GM21737 (cell line): Measurements from ENCODE around the gene CALD1.

Source experiments
- ATAC-seq: cut with Tn5 transposase; IDR thresholded peaks from one replicate; pipeline ENCODE4 v1.9.1; 2021; ENCODE audit warnings: mild to moderate bottlenecking, moderate library complexity; ENCODE audit not compliant: unreplicated experiment

The CALD1 gene

DNA sequence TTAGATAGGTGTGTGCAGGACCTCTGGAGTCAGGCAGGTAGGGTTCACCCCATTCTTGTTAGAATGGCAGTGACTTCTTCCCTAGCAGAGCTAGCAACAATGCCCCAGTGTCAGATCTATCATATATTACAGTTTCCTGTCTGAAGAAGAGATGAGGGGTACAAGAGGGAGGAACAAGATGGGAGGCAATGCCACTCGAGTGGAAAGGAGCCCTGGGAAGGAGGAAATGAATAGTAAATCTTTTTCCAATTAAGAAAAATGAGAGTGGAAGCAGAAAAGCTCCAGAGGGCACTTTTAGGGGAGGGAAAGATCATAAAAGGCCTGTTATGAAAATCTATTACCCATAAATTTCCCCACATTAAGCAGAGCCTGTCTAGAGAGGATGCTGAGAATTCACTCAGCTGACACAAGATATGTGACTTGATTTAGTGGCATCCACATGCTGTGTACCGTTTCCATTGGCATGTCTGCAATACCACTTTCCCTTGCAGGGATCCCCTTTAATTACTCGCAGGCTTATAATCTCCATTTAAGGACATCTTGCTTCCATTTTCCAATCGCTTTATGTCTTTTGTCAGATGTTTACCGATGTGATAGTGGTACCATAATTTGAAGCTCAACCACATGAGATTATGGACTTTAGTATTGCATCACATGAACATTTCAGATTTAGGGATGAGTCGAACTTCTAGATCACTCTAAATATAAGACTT is 136.9 kb downstream of the CALD1 start:
- no peak for ATAC-seq

DNA sequence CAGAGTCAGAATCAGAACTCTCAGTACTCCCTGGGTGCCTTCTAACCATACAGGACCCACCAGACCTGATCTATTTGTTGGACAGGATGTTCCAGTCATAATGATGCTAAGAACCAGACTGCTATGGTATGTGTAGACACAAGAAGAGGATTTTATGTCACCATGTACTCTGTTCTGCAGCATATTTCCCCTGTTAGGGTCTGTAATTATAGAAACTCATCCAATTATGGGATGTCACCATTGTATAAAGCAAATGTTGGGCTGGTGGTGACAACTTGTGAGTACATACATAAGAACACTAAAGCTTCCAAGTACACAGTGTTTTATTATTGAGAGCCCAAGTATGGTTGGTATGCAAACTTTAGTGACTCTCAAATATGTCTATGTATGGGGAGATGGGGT is 139.8 kb downstream of the CALD1 start:
- ATAC-seq, result peak; percentile 68

DNA sequence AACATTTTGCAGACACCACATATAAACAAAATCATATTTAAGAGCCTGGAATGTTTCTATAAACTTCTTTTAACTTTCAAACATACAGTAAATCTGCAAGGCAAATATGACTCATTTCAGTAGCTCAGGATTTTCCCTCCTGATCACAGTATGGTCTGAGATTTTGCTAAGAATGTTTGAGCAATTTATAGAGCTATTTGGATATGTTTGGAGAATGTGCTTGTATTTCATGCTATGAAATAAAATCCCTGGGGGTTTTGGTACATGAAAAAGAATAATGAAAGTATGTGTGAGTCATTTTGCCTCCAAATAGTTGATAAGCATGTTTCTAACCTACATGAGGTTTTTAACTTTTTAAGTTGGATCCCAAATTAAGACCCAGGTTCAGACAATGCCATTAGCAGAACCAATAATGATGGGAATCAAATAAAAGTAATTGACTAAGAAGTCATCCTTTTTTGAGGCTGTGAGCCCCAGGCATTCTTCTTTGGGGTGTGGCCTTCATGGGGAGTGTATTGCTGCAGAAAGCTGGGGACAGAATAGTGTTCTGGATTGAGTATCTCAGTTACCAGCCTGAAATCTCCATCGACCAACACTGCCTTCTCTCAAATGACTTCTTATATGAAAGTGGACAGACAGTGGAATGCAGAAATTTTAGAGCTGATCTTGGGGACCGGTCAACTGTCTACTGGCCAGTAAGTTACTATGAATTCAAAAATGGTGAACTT is 140.8 kb downstream of the CALD1 start:
- peak; percentile 48 for ATAC-seq

DNA sequence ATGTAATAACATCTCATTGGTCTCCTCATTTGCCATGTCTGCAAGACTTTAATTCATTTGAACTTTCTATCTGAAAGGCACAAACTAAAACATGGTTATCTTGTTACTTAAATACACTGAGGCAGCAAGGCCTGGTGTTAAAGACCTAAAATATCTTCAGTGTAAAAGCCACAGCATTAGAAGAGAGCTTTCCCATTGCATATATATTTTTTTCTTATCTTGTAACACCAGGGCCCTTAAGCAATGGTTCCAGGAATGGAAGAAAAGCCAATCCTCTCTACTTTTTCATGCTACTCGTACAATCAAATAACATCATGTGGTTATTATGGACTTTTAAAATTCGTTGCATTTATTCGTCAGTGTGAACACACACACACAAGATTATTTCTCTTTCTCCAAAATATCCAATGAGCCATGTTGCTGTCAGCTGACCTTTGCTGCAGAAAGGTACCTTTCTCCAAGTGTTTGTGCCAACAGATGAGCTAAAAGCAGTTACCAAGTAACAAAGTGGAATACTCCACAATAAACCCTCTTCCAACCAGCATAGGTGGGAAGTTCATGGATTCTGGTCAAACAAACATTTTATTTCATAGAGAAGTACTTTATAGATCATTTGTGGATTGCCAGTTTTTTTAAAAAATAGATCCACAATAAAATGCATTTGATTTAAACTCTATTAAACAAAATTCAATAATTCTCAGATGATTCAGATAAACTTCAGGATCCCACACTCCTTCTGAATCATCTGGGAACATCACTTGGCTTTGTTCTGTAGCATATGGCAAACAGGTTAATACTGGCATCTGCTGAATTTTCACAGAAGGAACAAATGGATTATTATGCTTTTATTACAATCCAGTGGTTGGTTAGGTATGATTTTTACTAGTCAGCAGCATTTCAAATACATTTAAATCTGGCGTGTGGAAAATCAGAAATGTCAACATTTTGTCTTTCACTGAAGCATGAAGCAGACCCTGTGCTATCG is 143.6 kb downstream of the CALD1 start:
- no peak for ATAC-seq

DNA sequence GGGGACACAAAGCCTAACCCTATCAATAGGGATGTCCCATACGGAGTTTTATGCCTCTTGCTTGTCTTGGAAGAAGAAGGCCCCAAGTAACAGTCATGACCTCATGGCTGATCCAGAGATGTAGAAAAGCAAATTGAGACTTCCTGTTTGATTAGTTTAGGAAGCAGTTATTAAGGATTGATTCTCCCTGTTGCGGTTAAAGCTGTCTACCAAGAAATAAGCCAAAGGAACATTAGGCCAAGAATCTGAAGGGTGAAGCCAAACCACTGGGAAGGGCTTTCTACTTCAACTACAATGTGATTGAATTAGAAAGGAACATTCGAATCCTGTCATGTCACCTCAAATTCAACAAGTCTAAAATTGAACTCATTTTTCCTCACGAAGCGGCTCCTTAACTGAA is 146.3 kb downstream of the CALD1 start:
- no peak for ATAC-seq

DNA sequence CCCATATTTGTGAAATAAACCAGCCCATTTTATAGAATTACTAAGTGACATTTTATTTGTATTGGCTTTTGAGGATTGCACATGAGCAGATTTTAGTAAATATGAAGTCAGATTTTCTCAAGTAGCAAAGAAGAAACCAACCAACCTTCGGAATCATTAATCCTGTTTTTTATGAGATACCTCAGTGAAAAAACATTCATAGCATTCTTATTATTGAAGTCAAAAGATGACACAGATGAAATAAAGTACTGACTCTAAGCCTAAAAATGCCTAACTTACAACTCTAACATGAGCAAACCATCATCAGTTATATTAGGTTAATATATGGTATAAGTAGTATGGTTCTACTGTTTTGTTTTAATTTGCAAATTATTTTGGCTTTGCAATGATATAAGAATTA is 147.0 kb downstream of the CALD1 start:
- ATAC-seq, result no peak

DNA sequence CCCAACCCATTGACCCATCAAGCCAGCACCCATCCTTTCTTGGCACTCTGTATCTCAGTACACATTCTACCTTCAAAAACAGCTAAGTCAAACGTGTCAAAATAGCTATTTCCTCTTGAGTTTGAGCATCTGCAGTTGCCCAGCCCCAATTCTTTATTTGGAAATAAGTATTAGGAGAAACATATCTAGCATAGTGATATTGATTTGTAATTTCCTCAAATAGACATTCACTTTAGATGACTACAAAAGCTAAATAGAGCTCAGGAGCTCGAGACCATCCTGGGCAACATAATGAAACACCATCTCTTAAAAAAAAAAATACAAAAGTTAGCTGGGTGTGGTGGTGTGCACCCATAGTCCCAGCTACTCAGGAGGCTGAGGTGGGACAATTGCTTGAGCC is 147.6 kb downstream of the CALD1 start:
- no peak for ATAC-seq

DNA sequence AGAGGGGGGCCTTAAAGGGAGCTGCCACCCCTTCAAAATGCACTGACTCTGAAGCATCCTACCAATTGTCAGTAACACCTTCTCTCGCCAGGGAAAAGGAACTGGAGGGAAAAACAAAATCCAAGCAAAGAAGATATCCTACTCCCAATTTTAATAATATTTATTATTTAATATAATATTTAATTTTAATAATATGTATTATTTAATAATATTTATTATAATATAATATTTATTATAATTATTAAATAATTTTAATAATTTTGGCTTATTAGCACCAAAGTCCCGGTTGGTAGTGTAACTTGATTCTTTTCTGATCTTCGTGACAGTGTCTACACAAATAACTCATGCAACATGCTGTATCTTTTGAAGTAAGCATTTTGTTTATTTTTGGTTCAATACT is 148.3 kb downstream of the CALD1 start:
- ATAC-seq, result no peak

DNA sequence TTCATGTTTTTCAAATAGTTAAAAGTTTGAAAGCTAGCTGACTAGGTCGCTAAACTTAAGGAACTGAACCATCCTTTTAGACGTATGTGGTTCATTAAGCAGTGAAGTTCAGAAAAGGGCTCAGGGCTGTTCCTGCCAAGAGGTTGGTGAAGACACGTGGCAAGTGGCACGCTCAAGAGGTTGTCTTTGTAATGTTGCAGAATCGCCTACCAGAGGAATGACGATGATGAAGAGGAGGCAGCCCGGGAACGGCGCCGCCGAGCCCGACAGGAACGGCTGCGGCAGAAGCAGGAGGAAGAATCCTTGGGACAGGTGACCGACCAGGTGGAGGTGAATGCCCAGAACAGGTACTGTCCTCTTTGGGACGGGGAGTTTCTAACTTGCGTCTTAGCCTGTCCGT is 149.1 kb downstream of the CALD1 start:
- no peak for ATAC-seq

DNA sequence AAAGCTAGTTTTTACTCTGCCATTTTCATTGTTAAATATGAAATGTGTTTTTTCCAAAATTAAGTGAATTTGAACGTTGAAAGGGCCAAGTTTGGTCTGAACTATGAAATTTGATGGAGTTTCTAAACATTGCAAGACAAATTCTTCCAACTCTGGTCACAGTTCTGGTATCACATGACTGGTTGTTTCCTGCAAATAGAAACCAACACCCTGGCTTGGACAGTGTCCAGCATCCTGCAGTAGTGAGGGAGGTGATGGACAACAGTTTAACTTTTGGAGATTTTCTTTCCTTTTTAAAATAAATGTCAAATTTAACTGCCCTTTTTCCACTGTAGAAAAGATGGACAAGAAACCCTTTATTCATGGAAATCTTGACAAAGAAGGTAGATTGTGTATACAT is 152.1 kb downstream of the CALD1 start:
- ATAC-seq, result no peak

DNA sequence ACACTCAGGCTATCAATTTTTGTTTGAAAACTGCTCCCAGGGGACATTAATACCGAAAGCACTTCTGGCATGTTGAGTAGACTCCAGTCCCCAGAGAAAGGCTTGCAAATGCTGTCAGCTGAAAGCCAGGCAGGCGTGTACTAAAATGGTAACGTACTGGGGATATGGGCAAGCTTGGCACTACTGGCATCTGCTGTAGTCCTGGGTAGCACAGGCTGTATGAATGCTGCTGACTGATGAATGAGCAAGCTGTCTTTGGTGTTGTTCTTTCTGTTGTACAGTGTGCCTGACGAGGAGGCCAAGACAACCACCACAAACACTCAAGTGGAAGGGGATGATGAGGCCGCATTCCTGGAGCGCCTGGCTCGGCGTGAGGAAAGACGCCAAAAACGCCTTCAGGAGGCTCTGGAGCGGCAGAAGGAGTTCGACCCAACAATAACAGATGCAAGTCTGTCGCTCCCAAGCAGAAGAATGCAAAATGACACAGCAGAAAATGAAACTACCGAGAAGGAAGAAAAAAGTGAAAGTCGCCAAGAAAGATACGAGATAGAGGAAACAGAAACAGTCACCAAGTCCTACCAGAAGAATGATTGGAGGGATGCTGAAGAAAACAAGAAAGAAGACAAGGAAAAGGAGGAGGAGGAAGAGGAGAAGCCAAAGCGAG is 153.4 kb downstream of the CALD1 start:
- no peak for ATAC-seq

DNA sequence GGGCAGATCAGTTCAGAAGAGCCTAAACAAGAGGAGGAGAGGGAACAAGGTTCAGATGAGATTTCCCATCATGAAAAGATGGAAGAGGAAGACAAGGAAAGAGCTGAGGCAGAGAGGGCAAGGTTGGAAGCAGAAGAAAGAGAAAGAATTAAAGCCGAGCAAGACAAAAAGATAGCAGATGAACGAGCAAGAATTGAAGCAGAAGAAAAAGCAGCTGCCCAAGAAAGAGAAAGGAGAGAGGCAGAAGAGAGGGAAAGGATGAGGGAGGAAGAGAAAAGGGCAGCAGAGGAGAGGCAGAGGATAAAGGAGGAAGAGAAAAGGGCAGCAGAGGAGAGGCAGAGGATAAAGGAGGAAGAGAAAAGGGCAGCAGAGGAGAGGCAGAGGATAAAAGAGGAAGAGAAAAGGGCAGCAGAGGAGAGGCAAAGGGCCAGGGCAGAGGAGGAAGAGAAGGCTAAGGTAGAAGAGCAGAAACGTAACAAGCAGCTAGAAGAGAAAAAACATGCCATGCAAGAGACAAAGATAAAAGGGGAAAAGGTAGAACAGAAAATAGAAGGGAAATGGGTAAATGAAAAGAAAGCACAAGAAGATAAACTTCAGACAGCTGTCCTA is 154.1 kb downstream of the CALD1 start:
- no peak for ATAC-seq

DNA sequence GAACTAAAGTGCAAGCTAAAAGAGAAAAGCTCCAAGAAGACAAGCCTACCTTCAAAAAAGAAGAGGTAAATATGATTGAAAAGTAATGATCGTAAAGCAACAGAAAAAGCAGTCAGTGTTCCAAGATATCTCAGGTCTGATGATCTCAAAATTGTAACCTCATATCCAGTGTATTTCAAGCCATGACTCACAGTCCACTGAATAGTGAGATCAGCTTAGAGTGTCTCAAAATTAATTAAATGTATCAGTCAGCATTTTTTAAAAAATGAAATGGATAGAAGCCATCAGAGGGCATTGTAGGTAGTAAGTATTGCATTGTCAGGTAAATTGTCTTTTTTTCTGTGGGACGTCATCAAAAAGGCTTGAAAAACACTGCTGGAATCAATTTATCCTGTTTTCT is 156.3 kb downstream of the CALD1 start:
- ATAC-seq, result no peak

DNA sequence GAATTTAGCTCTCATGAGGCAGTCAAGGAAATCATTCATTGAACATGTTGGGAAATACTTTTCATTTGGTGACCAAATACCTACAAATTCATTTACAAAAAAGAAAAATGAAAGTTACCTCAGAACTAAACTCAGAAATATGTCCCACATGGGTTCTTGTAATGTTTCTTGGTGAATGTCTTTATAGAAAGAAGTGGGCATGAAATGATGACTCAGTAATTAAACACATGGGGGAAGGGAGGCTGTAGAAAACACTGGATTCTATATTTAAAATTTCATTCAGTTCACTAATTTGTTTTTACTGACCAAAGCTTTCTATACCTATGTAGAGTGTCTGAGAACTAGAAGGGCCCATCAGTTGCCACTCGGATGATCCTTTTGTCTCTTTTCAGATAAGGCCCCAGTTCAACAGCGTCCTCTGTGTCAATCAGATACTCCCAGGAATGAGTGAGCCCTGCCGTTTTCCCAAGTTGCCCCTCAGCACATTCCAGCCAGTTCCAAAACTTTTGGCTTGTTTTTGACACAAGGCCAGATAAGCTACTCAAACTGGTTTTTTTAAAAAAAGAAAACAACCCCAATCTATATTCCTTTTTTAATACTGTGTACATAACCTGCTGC is 157.6 kb downstream of the CALD1 start:
- no peak for ATAC-seq

DNA sequence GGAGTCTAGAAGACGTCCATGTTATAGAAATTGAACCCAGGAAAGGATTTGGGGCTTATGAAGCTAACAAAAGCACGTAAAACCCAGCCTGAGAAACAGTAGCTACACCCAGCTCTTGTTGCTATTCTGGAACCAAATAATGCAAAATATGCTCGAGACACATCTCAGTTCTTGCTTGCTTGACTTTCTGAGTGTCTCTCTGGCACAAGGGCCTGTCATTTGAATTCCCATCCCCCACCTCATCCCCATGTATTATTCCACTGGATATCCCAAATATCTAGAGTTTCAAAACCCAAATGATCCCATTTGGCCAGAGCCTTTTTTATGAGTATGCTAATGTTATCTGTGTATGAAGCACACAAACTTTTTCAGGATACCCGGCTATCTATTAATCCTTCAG is 158.7 kb downstream of the CALD1 start:
- ATAC-seq, result no peak

DNA sequence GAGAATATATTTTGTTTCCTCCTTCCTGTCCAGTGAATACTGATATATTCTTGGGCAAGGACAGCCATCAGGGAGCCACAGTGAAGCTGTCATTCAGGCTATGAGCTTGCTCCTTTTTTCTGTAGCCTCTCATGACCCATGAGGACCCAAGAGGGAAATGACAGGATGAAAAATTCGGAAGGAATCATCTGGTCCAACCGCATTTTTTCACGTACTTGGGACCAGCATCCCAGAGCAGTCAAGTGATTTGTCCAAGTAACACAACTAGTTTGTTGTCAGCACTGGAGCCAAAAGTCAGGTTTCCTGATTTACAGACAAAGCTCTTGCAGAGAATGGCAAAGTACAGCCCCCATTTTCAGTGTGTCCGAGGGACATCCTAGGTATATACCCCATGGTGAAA is 159.7 kb downstream of the CALD1 start:
- ATAC-seq, result no peak

DNA sequence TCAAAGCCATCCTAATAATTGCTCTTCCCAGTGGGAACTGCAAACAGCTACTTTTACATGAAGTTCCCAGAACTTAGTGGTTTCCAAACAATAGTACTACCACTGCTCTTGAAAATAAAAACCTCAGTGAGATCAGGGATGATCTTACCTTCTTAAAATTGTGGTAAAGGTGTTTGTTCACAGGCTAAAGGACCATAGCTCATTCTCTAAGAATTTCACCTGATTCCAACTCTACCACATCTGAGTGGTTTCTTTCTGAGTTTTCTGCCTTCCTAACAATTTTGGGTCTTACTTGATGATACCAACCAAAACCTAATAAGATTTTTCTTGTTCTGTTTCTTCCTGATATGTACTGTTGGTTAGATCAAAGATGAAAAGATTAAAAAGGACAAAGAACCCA is 161.3 kb downstream of the CALD1 start:
- no peak for ATAC-seq

DNA sequence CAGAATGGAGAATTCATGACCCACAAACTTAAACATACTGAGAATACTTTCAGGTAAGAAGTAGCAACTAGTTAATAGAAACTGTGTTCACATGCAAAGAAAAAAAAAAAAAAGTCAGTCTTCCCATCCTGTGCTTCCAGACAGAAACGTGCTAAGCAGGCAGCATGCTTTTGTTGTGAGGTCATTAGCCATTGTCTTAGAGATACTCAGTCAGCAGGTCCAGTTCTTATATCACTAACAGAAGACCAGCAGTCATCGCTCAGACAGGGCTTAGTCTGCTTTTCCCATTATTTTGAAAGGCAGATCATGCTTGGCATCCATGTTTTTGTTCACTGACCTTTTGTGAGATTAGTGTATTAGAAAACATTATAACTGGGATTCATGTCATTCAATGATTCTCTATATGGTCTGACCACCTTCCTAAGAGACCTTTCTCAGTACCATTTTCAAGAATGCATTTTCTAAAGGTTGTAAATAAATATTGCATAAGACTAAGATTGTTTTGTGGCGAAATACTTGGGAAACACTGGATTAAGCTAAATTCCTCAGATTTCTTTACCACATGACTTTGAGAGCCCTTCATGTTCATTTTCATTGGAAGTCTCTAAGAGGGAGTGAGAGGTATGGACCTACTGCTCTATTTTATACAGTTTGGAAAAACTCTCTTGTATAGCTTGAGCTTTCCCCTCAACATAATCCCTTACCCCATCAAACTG is 161.9 kb downstream of the CALD1 start:
- no peak for ATAC-seq

DNA sequence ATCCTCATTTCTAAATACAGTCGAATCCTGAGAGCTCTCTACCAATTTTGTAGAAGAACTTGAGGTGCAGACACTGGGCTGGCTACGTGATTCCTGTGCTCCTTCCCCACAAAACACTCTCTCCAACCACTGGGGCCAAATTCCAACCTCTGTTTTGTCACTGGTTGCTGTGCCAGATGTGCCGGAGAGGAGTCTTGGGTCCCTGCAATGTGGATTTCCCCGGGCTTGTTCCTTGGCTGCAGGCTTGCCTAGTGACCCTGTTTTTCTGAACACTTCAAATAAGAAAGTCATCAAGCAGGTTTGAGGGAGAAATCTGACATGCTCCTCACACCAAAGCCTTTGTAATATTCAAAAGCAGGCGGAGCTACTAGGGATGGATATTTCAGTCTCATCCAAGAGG is 162.5 kb downstream of the CALD1 start:
- no peak for ATAC-seq
